ENCODE data around the gene RHOH. TPM values are rescaled to one million over a fixed set of nuclear protein-coding genes. Genes with fewer than 3 reads are reported as not detected.

Gene RHOH
- total and polyA plus RNA-seq, 10 of the 15 experiments (the other 5 are each of a cell fraction or from before 2014, with no cell fraction given): 46.5 to 120 (median 57.9) TPM

DNA sequence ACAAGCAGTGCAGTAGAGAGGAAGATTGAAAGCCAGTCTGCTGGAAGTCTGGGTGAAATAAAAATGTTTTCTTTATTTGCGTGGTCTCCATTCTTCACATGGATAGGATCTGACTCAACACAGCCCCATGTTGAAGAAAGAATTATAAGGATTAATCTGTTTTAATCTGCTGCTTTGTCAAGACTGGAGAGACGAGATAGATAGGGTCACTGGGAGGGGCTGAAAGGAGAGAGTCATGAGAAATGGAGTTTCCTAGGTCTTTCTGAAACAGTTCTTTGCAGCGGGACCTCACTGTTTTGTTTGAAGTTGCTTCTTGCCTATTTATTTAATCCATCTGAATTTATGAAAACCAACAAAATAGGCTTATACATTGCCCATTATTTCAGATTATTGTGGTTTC is 32.4 kb upstream of the RHOH start:
- WGBS (ENCODE audit: insufficient coverage, insufficient replicate concordance, low lambda C conversion rate, missing lambda C conversion rate): 96% methylated on average over 3 of the region's 3 CpGs
- no peak overlapping the region for H3K4me3 ChIP-seq
- ChIA-PET CTCF (interaction anchor here (0.6 to 0.7 kb wide), 2 partner anchors 12 to 13 kb away, joined by 3 read pairs; no protein-coding TSS in a partner anchor), POLR2A (no interaction called here), RAD21 (ENCODE audit: unreplicated experiment) (no interaction called here), SMC1A (ENCODE audit: uncharacterized antibody, unreplicated experiment) (interaction anchor here (0.7 to 2.0 kb wide), 7 partner anchors 9 to 153 kb away, joined by 3 to 6 read pairs (median 3); no protein-coding TSS in a partner anchor)
- in situ Hi-C loops (cut with MboI): no loop called here
- H3K9ac ChIP-seq (ENCODE audit: control insufficient read depth, insufficient read depth, low read length): no peak overlapping the region
- H3K27ac ChIP-seq (ENCODE audit: control insufficient read depth, insufficient read depth): no peak overlapping the region
- FAIRE-seq (no peak), DNase-seq (ENCODE audit: low read depth, low spot score) (no peak), ATAC-seq (no peak)
- no peak overlapping the region for H2AFZ ChIP-seq (ENCODE audit: control insufficient read depth, low read depth, low read length)
- intact Hi-C loops (cut with micrococcal nuclease; ENCODE audit: unreplicated experiment): no loop called here
- no peaks in the 10 kb centered on the region for H3K36me3 ChIP-seq (ENCODE audit: control insufficient read depth in 2 of 2, insufficient read depth in 2 of 2, low read length in 1 of 2)
- H3K79me2 ChIP-seq (ENCODE audit: control insufficient read depth, insufficient read depth, low read length): no peaks in the 10 kb centered on the region
- no TSS peak for BruUV-seq (replicated peaks)
- H3K27me3 ChIP-seq (replicated peaks in 1 of 2; ENCODE audit: control insufficient read depth in 2 of 2, insufficient read depth in 2 of 2, low read length in 1 of 2): no peaks in the 10 kb centered on the region
- no peak for TF ChIP-seq RAD21 (IDR thresholded peaks at IDR 0.05; ENCODE audit: insufficient read depth, low read depth, low read length)
- no peak for TF ChIP-seq RB1 (IDR thresholded peaks at IDR 0.05; ENCODE audit: borderline replicate concordance)
- no peak for TF ChIP-seq NBN (IDR thresholded peaks at IDR 0.05)
- no peak for TF ChIP-seq POU2F2 (IDR thresholded peaks at IDR 0.05; ENCODE audit: borderline replicate concordance, low read depth, low read length)
- TF ChIP-seq CREM (IDR thresholded peaks at IDR 0.05; ENCODE audit: low read depth): no peak
- TF ChIP-seq, protein P1, sequence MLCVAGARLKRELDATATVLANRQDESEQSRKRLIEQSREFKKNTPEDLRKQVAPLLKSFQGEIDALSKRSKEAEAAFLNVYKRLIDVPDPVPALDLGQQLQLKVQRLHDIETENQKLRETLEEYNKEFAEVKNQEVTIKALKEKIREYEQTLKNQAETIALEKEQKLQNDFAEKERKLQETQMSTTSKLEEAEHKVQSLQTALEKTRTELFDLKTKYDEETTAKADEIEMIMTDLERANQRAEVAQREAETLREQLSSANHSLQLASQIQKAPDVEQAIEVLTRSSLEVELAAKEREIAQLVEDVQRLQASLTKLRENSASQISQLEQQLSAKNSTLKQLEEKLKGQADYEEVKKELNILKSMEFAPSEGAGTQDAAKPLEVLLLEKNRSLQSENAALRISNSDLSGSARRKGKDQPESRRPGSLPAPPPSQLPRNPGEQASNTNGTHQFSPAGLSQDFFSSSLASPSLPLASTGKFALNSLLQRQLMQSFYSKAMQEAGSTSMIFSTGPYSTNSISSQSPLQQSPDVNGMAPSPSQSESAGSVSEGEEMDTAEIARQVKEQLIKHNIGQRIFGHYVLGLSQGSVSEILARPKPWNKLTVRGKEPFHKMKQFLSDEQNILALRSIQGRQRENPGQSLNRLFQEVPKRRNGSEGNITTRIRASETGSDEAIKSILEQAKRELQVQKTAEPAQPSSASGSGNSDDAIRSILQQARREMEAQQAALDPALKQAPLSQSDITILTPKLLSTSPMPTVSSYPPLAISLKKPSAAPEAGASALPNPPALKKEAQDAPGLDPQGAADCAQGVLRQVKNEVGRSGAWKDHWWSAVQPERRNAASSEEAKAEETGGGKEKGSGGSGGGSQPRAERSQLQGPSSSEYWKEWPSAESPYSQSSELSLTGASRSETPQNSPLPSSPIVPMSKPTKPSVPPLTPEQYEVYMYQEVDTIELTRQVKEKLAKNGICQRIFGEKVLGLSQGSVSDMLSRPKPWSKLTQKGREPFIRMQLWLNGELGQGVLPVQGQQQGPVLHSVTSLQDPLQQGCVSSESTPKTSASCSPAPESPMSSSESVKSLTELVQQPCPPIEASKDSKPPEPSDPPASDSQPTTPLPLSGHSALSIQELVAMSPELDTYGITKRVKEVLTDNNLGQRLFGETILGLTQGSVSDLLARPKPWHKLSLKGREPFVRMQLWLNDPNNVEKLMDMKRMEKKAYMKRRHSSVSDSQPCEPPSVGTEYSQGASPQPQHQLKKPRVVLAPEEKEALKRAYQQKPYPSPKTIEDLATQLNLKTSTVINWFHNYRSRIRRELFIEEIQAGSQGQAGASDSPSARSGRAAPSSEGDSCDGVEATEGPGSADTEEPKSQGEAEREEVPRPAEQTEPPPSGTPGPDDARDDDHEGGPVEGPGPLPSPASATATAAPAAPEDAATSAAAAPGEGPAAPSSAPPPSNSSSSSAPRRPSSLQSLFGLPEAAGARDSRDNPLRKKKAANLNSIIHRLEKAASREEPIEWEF (IDR thresholded peaks at IDR 0.05; ENCODE audit: insufficient replicate concordance, low read depth, low read length): no peak
- no peak for TF ChIP-seq CBFB (IDR thresholded peaks at IDR 0.05; ENCODE audit: low read depth)
- H3K9me3 ChIP-seq (replicated peaks; ENCODE audit: control insufficient read depth, insufficient read depth, low read length): no peaks in the 10 kb centered on the region
- no peaks in the 10 kb centered on the region for H4K20me1 ChIP-seq (ENCODE audit: control insufficient read depth, insufficient read depth)
- no peaks in the 10 kb centered on the region for H3K4me1 ChIP-seq (ENCODE audit: control insufficient read depth, insufficient read depth, low read length)
- H3K4me2 ChIP-seq (ENCODE audit: control insufficient read depth, insufficient read depth): no peak overlapping the region

Data from GM12878 (cell line).